Suprapubic skin (tissue), 4 donors: ENCODE measurements around the gene CXCL12. TPM values are rescaled to one million over a fixed set of nuclear protein-coding genes. Genes with fewer than 3 reads are reported as not detected.

Source experiments
- DNase-seq, 2 donors: peaks; one replicate each; pipeline ENCODE4 v3.0.0-alpha.2; 2019; ENCODE audit warnings: low spot score in 2 of 2
- H3K27ac ChIP-seq: fragments of 200-600 bp; sonication (generic); one replicate; pipeline ENCODE4 v1.5.1; 2019
- H3K27me3 ChIP-seq: fragments of 200-600 bp; sonication (generic); one replicate; pipeline ENCODE4 v1.5.1; 2019
- H3K36me3 ChIP-seq: fragments of 200-600 bp; sonication (generic); one replicate; pipeline ENCODE4 v1.5.1; 2019
- H3K4me1 ChIP-seq: fragments of 200-600 bp; sonication (generic); one replicate; pipeline ENCODE4 v1.5.1; 2019
- H3K4me3 ChIP-seq: fragments of 200-600 bp; sonication (generic); one replicate; pipeline ENCODE4 v1.5.1; 2019; ENCODE audit warnings: mild to moderate bottlenecking
- H3K9me3 ChIP-seq: fragments of 200-600 bp; sonication (generic); one replicate; pipeline ENCODE4 v1.5.1; 2019
- CTCF ChIP-seq, 2 donors: fragments of 200-600 bp in 1 of 2; fragments of 450-650 bp in 1 of 2; sonication (generic) in 1 of 2; IDR thresholded peaks; one replicate each; pipeline ENCODE4 v1.5.1; 2016 to 2019; ENCODE audit warnings: antibody characterized with exemption in 2 of 2, mild to moderate bottlenecking in 1 of 2, moderate library complexity in 1 of 2
- EP300 ChIP-seq: sonication (generic); formaldehyde crosslinking; IDR thresholded peaks from one replicate; pipeline ENCODE4 v1.6.1; 2017; ENCODE audit warnings: antibody characterized with exemption
- POLR2A ChIP-seq, 2 donors: fragments of 450-650 bp; IDR thresholded peaks; one replicate each; pipeline ENCODE4 v1.6.1; 2017; ENCODE audit warnings: antibody characterized with exemption in 2 of 2, mild to moderate bottlenecking in 2 of 2, moderate library complexity in 2 of 2
- POLR2AphosphoS5 ChIP-seq, 3 donors: sonication (generic); formaldehyde crosslinking; IDR thresholded peaks; one replicate each; pipeline ENCODE4 v1.6.1; 2017; ENCODE audit warnings: antibody characterized with exemption in 3 of 3
- WGBS: methylation state at CpG from one replicate; pipeline ENCODE4 v1.1.5; 2018; 5-methylcytosine and 5-hydroxymethylcytosine counted together
- total RNA-seq, 4 donors: library from RNA; depleted of rRNA; stranded (reverse); fragments of >200 nt; gene quantifications; one replicate each; pipeline ENCODE4 v1.1.0, GENCODE V29; 2016

Gene CXCL12
- total RNA-seq, 4 donors from 2014 or later = 13.9 to 44.7 (median 27.6) TPM

GRCh38 chr10:44413416-44413815 lies 28.5 kb upstream of the CXCL12 start:
- H3K27ac ChIP-seq = no peak overlapping the region
- H3K4me3 ChIP-seq = no peak overlapping the region
- no peaks in the 10 kb centered on the region for H3K27me3 ChIP-seq
- DNase-seq = no peak
- WGBS = 93% methylated on average over 1 of the region's 1 CpG
- H3K36me3 ChIP-seq = no peaks in the 10 kb centered on the region
- TF ChIP-seq EP300 (no peak), POLR2A (IDR thresholded peaks at IDR 0.05) (no peak), CTCF (IDR thresholded peaks at IDR 0.05) (no peak), POLR2AphosphoS5 (IDR thresholded peaks at IDR 0.05) (no peak)
- peaks cover 21% of the 10 kb centered on the region for H3K4me1 ChIP-seq
- no peaks in the 10 kb centered on the region for H3K9me3 ChIP-seq

GRCh38 chr10:44411251-44411650 lies 26.4 kb upstream of the CXCL12 start:
- Histone ChIP-seq H3K27me3 (no peaks in the 10 kb centered on the region), H3K27ac (no peak overlapping the region), H3K36me3 (no peaks in the 10 kb centered on the region), H3K9me3 (no peaks in the 10 kb centered on the region), H3K4me1 (peaks cover 8% of the 10 kb centered on the region), H3K4me3 (no peak overlapping the region)
- TF ChIP-seq CTCF (IDR thresholded peaks at IDR 0.05) (no peak), POLR2AphosphoS5 (IDR thresholded peaks at IDR 0.05) (no peak), POLR2A (IDR thresholded peaks at IDR 0.05) (no peak), EP300 (no peak)
- 67% methylated on average over 1 of the region's 5 CpGs for WGBS
- DNase-seq = peak in 1 of 2 donors; percentile 22

GRCh38 chr10:44404741-44405437 lies 20.0 kb upstream of the CXCL12 start:
- Histone ChIP-seq H3K27me3 (peaks cover 5% of the 10 kb centered on the region), H3K36me3 (no peaks in the 10 kb centered on the region), H3K27ac (no peak overlapping the region), H3K4me1 (no peaks in the 10 kb centered on the region), H3K9me3 (no peaks in the 10 kb centered on the region), H3K4me3 (no peak overlapping the region)
- WGBS = 87% methylated on average over 2 of the region's 2 CpGs
- TF ChIP-seq EP300 = no peak
- no peak for TF ChIP-seq POLR2AphosphoS5 (IDR thresholded peaks at IDR 0.05)
- TF ChIP-seq CTCF (IDR thresholded peaks at IDR 0.05) = no peak
- no peak for TF ChIP-seq POLR2A (IDR thresholded peaks at IDR 0.05)
- no peak for DNase-seq

GRCh38 chr10:44402465-44403195 lies 17.7 kb upstream of the CXCL12 start:
- no peaks in the 10 kb centered on the region for H3K9me3 ChIP-seq
- no peak for DNase-seq
- H3K4me3 ChIP-seq = no peak overlapping the region
- no peaks in the 10 kb centered on the region for H3K4me1 ChIP-seq
- no peaks in the 10 kb centered on the region for H3K36me3 ChIP-seq
- TF ChIP-seq POLR2A (IDR thresholded peaks at IDR 0.05) (no peak), EP300 (no peak), CTCF (IDR thresholded peaks at IDR 0.05) (no peak), POLR2AphosphoS5 (IDR thresholded peaks at IDR 0.05) (no peak)
- no peak overlapping the region for H3K27ac ChIP-seq
- H3K27me3 ChIP-seq = peaks cover 5% of the 10 kb centered on the region
- 61% methylated on average over 6 of the region's 6 CpGs for WGBS

GRCh38 chr10:44400541-44400940 lies 15.6 kb upstream of the CXCL12 start:
- Histone ChIP-seq H3K9me3 (no peaks in the 10 kb centered on the region), H3K27me3 (peaks cover 5% of the 10 kb centered on the region)

More at GRCh38 chr10:44400541-44400940, 15.6 kb upstream of the CXCL12 start:
- DNase-seq = no peak
- TF ChIP-seq EP300 (no peak), POLR2AphosphoS5 (IDR thresholded peaks at IDR 0.05) (no peak)
- WGBS = 63% methylated on average over 4 of the region's 4 CpGs
- Histone ChIP-seq H3K4me3 (no peak overlapping the region), H3K4me1 (no peaks in the 10 kb centered on the region), H3K27ac (no peak overlapping the region), H3K36me3 (no peaks in the 10 kb centered on the region)
